Chondrocyte (in vitro differentiated cells): ENCODE data around the gene PCNX3. TPM values are rescaled to one million over a fixed set of nuclear protein-coding genes. Genes with fewer than 3 reads are reported as not detected.

Source experiments
- DNase-seq: peaks from one replicate; pipeline ENCODE4 v3.0.0; 2021; ENCODE audit warnings: mixed read lengths, low spot score
- H3K27ac Mint-ChIP-seq: one replicate; pipeline ENCODE4 v1.8.0; 2021; ENCODE audit warnings: mild to moderate bottlenecking, moderate library complexity, mixed read lengths; ENCODE audit not compliant: unreplicated experiment
- H3K27me3 Mint-ChIP-seq: 2 replicates; pipeline ENCODE4 v1.8.0; 2021; ENCODE audit warnings: low read depth, mixed read lengths
- H3K36me3 Mint-ChIP-seq: 2 replicates; pipeline ENCODE4 v1.8.0; 2021; ENCODE audit warnings: low read depth, mixed read lengths
- H3K4me1 Mint-ChIP-seq: 2 replicates; pipeline ENCODE4 v1.8.0; 2021; ENCODE audit warnings: low read depth, mild to moderate bottlenecking, mixed read lengths
- H3K4me3 Mint-ChIP-seq: one replicate; pipeline ENCODE4 v1.8.0; 2021; ENCODE audit warnings: mild to moderate bottlenecking, moderate library complexity, mixed read lengths; ENCODE audit not compliant: unreplicated experiment
- H3K9me3 Mint-ChIP-seq: 2 replicates; pipeline ENCODE4 v1.8.0; 2021; ENCODE audit warnings: low read depth, mixed read lengths
- CTCF ChIP-seq: fragments of 200-600 bp; sonication (generic); IDR thresholded peaks from 2 replicates; pipeline ENCODE4 v1.5.0; 2021; ENCODE audit warnings: antibody characterized with exemption, mild to moderate bottlenecking, moderate library complexity
- total RNA-seq: library from RNA; stranded (reverse); gene quantifications from 3 replicates; pipeline ENCODE4 v1.2.1, GENCODE V29; 2021

Gene PCNX3
- total RNA-seq, 1 donor from 2014 or later, result 36.3 TPM

GRCh38 chr11:65646958-65647701 lies 31.6 kb downstream of the PCNX3 start:
- Mint-ChIP-seq H3K4me3 (no peak overlapping the region), H3K27me3 (no peaks in the 10 kb centered on the region)

GRCh38 chr11:65648997-65649493 lies 33.5 kb downstream of the PCNX3 start:
- no peak for TF ChIP-seq CTCF
- peaks cover 33% of the 10 kb centered on the region for H3K4me1 Mint-ChIP-seq
- DNase-seq, result peak; percentile 92
- H3K4me3 Mint-ChIP-seq, result no peak overlapping the region
- H3K27me3 Mint-ChIP-seq, result no peaks in the 10 kb centered on the region
- no peaks in the 10 kb centered on the region for H3K36me3 Mint-ChIP-seq
- no peak overlapping the region for H3K27ac Mint-ChIP-seq
- H3K9me3 Mint-ChIP-seq, result no peaks in the 10 kb centered on the region

More at GRCh38 chr11:65646958-65647701, 31.6 kb downstream of the PCNX3 start:
- Mint-ChIP-seq H3K27ac (no peak overlapping the region), H3K36me3 (no peaks in the 10 kb centered on the region), H3K4me1 (peaks cover 26% of the 10 kb centered on the region), H3K9me3 (no peaks in the 10 kb centered on the region)
- DNase-seq, result peak; percentile 90
- TF ChIP-seq CTCF, result no peak

GRCh38 chr11:65649656-65650546 lies 34.3 kb downstream of the PCNX3 start:
- Mint-ChIP-seq H3K9me3 (no peaks in the 10 kb centered on the region), H3K27me3 (no peaks in the 10 kb centered on the region), H3K27ac (peak overlapping the region; percentile 51), H3K36me3 (peaks cover 1% of the 10 kb centered on the region), H3K4me3 (no peak overlapping the region), H3K4me1 (peaks cover 34% of the 10 kb centered on the region)
- no peak for TF ChIP-seq CTCF
- DNase-seq, result peak; percentile 57

GRCh38 chr11:65650547-65651338 lies 35.2 kb downstream of the PCNX3 start:
- H3K4me1 Mint-ChIP-seq, result peaks cover 30% of the 10 kb centered on the region
- H3K27ac Mint-ChIP-seq, result peak overlapping the region; percentile 82
- no peak overlapping the region for H3K4me3 Mint-ChIP-seq
- H3K27me3 Mint-ChIP-seq, result no peaks in the 10 kb centered on the region
- TF ChIP-seq CTCF, result no peak
- H3K36me3 Mint-ChIP-seq, result peaks cover 5% of the 10 kb centered on the region
- H3K9me3 Mint-ChIP-seq, result no peaks in the 10 kb centered on the region
- peak; percentile 91 for DNase-seq

- Mint-ChIP-seq H3K4me3 (no peak overlapping the region), H3K9me3 (no peaks in the 10 kb centered on the region), H3K27ac (peak overlapping the region; percentile 82), H3K4me1 (peaks cover 28% of the 10 kb centered on the region), H3K36me3 (peaks cover 8% of the 10 kb centered on the region), H3K27me3 (no peaks in the 10 kb centered on the region)
- no peak for DNase-seq
- no peak for TF ChIP-seq CTCF
Measured at GRCh38 chr11:65651339-65651588, 35.7 kb downstream of the PCNX3 start.
